T-helper 2 cell treated with Interferon-gamma antibody and Interleukin-4, amounts not matched to agents 5 μg/mL and 100 μg/mL, for 36 hours (primary cell): Measurements from ENCODE around the gene FOXP3.
"Not testable (repeated sequence)": the region's sequence is repeated elsewhere in the genome, so short reads cannot be mapped to it uniquely, and the experiment has no call there.

Experiments
- DNase-seq: peaks from one replicate; pipeline ENCODE4 v3.0.0; 2021; ENCODE audit warnings: low spot score
- H3K27ac Mint-ChIP-seq: one replicate; pipeline ENCODE4 v1.8.0; 2021; ENCODE audit warnings: mild to moderate bottlenecking, mixed read lengths
- H3K27me3 Mint-ChIP-seq: one replicate; pipeline ENCODE4 v1.8.0; 2021; ENCODE audit warnings: low read depth, mixed read lengths
- H3K36me3 Mint-ChIP-seq: one replicate; pipeline ENCODE4 v1.8.0; 2021; ENCODE audit warnings: low read depth, mixed read lengths
- H3K4me1 Mint-ChIP-seq: one replicate; pipeline ENCODE4 v1.8.0; 2021; ENCODE audit warnings: low read depth, mixed read lengths
- H3K4me3 Mint-ChIP-seq: one replicate; pipeline ENCODE4 v1.8.0; 2022; ENCODE audit warnings: mild to moderate bottlenecking, moderate library complexity, mixed read lengths
- H3K9me3 Mint-ChIP-seq: one replicate; pipeline ENCODE4 v1.8.0; 2021; ENCODE audit warnings: mixed read lengths

The FOXP3 gene, protein sequence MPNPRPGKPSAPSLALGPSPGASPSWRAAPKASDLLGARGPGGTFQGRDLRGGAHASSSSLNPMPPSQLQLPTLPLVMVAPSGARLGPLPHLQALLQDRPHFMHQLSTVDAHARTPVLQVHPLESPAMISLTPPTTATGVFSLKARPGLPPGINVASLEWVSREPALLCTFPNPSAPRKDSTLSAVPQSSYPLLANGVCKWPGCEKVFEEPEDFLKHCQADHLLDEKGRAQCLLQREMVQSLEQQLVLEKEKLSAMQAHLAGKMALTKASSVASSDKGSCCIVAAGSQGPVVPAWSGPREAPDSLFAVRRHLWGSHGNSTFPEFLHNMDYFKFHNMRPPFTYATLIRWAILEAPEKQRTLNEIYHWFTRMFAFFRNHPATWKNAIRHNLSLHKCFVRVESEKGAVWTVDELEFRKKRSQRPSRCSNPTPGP

DNA sequence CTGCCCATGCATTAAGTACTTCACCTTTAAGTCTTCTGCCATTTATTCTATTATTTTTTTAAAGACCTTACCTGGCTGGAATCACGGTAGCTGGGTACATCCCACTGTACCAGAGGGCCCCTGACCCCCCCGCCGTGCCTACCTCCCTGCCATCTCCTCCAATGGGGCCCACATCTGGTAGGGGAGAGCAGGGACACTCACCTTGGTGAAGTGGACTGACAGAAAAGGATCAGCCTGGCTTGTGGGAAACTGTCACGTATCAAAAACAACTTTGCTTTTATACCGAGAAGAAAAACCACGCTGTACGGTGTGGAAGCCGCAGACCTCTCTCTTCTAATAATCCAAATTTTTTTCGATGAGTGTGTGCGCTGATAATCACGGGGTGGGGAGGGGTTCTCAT lies at the start of gene FOXP3:
Gene FOXP3 (minus strand): TSS at position 251 of the 400 bp plus-strand sequence. CDS start 6,205 bp downstream, outside the sequence.
- no peak for DNase-seq
- Mint-ChIP-seq H3K4me3 (peak within 1 kb of the TSS; percentile 80), H3K36me3 (peaks cover 9% of the 10 kb centered on the region), H3K4me1 (peaks cover 31% of the 10 kb centered on the region), H3K27ac (peak within 1 kb of the TSS; percentile 62), H3K27me3 (no peaks in the 10 kb centered on the region), H3K9me3 (no peaks in the 10 kb centered on the region)

DNA sequence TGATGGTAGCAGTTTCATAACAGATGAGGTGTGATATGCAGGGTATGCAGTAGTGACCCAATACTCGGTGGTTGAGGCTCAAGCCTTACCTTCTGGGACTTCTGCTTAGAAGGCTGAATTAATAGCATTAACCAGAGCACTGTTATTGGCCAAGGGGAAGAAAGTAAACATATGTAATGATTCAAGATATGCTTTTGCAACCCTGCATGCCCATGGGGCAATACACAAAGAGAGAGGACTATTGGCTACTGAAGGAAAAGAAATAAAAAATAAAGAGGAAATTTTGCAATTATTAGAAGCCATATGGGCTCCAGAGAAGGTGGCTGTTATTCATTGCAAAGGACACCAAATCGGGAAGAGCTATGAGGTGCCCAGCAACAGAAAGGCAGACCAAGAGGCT lies 47.7 kb upstream of the FOXP3 start:
- H3K4me1 Mint-ChIP-seq, result peaks cover 16% of the 10 kb centered on the region
- no peak for DNase-seq
- no peak overlapping the region for H3K4me3 Mint-ChIP-seq
- no peaks in the 10 kb centered on the region for H3K27me3 Mint-ChIP-seq
- no peaks in the 10 kb centered on the region for H3K36me3 Mint-ChIP-seq
- no peak overlapping the region for H3K27ac Mint-ChIP-seq
- H3K9me3 Mint-ChIP-seq, result no peaks in the 10 kb centered on the region

DNA sequence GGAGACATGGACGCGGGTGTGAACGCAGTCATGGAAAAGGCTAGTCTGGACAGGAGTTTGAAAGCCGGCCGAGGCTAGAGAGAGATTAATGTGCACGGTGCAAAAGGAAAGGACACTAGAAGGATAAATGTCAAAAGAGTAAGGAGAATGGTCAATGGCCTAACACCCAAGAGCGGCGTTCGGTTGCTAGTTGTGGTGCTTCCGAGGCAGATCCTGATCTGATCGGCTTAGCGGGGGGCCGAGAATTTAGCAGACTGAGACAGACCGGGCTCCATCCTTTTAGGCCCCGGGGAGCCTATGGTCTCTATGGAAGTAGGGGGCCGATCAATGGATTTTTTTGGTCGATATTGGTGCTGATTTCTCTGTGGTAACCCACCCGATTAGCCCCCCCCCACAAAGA lies 45.9 kb upstream of the FOXP3 start:
- no peaks in the 10 kb centered on the region for H3K9me3 Mint-ChIP-seq
- H3K4me1 Mint-ChIP-seq, result peaks cover 16% of the 10 kb centered on the region
- DNase-seq, result no peak
- no peak overlapping the region for H3K4me3 Mint-ChIP-seq
- no peaks in the 10 kb centered on the region for H3K36me3 Mint-ChIP-seq
- H3K27ac Mint-ChIP-seq, result no peak overlapping the region
- no peaks in the 10 kb centered on the region for H3K27me3 Mint-ChIP-seq

DNA sequence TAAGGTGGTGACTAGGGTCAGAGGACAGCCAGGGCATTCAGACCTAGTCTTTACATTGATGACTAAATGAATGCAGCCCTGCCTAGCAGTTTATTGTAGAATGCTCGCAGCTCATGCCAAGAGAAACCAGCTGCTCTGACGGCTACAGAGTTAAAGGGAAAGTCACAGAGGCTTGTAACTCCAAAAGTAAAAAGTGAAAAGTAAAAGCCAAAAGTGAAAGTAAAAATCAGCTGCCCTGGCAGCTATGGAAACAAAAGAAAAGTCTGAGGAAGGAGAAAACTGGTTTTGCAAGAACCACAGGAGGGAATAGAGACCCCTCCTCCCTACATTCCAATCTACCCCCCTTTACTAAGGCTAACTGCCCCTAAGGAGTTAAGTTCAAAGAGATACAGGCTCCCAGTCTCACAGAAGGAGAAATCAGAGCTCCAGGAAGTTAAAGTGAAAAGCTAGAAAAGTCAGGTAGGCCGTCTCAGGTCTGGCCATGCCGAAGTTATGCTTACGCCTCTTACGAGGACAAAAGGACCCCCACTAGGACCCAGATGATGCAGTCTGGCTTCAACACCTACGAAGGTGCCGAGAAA lies 45.0 kb upstream of the FOXP3 start:
- no peak for DNase-seq

DNA sequence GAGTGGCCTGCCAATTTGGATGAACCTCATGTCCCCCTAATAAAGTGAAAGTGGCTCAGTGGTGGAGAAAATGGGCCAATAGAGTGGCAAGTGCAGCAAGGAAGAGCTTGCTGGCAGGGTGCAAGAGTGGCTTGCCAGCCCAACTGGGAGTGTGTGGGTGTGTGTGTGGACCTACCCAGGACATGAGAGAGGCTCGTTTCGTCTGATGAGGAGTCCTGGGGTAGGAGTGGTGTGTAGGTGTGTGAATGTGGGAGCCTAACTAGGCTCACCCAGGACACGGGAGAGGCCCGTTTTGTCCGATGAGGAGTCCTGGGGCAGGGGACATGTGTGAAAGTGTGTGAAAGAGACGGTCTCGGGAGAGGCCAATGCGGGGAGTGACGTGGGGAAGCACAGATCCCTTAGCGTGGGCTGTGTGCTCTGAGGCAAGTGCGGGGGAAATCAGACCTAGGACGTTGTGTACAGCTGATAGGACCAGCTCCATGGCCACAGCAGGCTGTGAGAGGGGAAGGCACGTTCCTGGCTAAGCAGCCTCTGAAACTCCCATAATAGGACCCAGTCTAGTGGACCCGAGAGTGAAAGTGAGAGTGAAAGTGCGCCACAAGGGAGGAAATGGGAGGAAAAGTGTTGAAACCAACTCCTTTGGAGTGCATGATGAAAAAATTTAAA lies 44.2 kb upstream of the FOXP3 start:
- peak; percentile 5 for DNase-seq
- H3K4me1 Mint-ChIP-seq, result peaks cover 16% of the 10 kb centered on the region
- no peaks in the 10 kb centered on the region for H3K27me3 Mint-ChIP-seq
- H3K4me3 Mint-ChIP-seq, result peak overlapping the region; percentile 78
- H3K36me3 Mint-ChIP-seq, result no peaks in the 10 kb centered on the region
- H3K9me3 Mint-ChIP-seq, result no peaks in the 10 kb centered on the region
- peak overlapping the region; percentile 83 for H3K27ac Mint-ChIP-seq

More for the DNA sequence above, 45.0 kb upstream of the FOXP3 start:
- H3K36me3 Mint-ChIP-seq, result no peaks in the 10 kb centered on the region
- peak overlapping the region; percentile 83 for H3K27ac Mint-ChIP-seq
- no peaks in the 10 kb centered on the region for H3K9me3 Mint-ChIP-seq
- H3K27me3 Mint-ChIP-seq, result no peaks in the 10 kb centered on the region
- peaks cover 16% of the 10 kb centered on the region for H3K4me1 Mint-ChIP-seq
- H3K4me3 Mint-ChIP-seq, result peak overlapping the region; percentile 78

DNA sequence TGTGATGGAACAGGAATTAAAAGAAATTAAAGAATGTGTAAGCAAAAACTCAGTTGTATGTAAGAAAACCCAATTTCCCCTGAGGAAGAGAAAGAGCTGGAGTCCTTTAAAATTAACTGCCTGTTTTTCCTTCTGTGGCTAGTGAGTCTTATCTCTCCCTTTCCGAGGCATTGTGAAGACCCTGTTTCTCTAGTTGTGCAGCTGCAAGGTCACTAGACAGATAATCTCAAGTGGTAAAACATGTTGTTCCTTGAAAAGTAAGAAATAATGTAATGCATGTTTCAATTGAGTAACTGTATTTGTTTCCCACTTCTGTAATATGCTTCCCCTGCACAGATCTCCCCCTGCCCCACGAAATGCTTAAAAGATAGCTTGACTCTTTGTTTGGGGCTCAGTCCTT lies 43.3 kb upstream of the FOXP3 start:
- H3K27ac Mint-ChIP-seq, result not testable (repeated sequence)

DNA sequence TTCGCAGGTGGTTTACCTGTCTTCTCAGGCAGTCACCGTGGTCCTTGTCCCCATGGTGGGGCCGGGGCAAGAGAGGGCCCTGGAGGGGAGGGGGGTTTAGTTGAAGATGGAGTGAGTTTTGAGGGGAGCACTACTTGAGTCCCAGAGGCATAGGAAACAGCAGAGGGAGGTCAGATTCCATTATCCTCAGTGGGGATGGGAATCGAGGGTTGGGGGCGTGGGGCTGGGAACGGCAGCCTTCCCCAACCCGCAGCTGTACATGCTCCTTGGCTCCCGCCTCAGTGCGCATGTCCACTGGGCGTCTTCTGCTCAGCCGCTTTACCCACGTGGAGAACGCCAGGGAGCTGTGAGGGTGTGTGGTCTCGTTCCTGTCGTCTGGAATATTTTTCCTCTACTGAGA lies 38.8 kb upstream of the FOXP3 start, which contains the start of gene GAGE10:
Gene GAGE10 (plus strand): TSS at position 301 of the 400 bp plus-strand sequence. CDS start 1,214 bp downstream, outside the sequence.
- Mint-ChIP-seq H3K4me3 (no peak within 1 kb of the TSS), H3K36me3 (no peaks in the 10 kb centered on the region), H3K27me3 (no peaks in the 10 kb centered on the region), H3K27ac (no peak within 1 kb of the TSS), H3K4me1 (peaks cover 2% of the 10 kb centered on the region), H3K9me3 (no peaks in the 10 kb centered on the region)
- DNase-seq, result no peak

More for the DNA sequence above, 43.3 kb upstream of the FOXP3 start:
- DNase-seq, H3K36me3 Mint-ChIP-seq, H3K27me3 Mint-ChIP-seq, H3K4me3 Mint-ChIP-seq, H3K9me3 Mint-ChIP-seq: not testable (repeated sequence)
- peaks cover 16% of the 10 kb centered on the region for H3K4me1 Mint-ChIP-seq

DNA sequence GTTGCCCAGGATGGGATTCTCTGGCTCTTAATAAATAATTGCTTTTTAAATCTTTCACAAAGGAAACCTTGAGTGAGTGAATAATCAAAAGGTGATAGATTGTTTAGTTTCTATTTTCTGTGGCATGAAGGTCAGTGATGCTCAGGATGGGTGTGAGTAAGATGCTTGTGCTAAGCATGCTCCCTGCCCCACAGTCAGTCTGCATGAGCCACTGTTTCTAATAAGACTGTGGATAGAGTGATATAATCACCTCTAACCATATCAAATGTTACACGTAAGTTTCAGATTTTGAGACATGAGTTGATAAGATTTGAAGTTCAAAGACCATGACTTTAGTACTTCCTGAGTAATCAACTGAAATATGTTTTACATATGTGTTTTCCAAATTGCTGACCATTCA lies 36.2 kb upstream of the FOXP3 start:
- Mint-ChIP-seq H3K27ac (no peak overlapping the region), H3K4me3 (no peak overlapping the region), H3K4me1 (peaks cover 6% of the 10 kb centered on the region), H3K36me3 (no peaks in the 10 kb centered on the region), H3K27me3 (no peaks in the 10 kb centered on the region), H3K9me3 (no peaks in the 10 kb centered on the region)
- no peak for DNase-seq

DNA sequence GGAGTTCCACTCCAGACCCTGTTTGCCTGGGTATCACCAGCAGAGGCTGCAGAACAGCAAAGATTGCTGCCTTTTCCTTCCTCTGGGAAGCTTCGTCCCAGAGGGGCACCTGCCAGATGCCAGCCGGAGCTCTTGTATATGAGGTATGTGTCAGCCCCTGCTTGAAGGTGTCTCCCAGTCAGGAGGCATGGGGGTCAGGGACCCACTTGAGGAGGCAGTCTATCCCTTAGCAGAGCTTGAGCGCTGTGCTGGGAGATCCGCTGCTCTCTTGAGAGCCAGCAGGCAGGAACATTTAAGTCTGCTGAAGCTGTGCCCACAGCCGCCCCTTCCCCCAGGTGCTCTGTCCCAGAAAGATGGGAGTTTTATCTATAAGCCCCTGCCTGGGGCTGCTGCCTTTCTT lies 34.8 kb upstream of the FOXP3 start:
- not testable (repeated sequence) for H3K9me3 Mint-ChIP-seq, H3K4me3 Mint-ChIP-seq, H3K4me1 Mint-ChIP-seq, H3K27me3 Mint-ChIP-seq, DNase-seq, H3K36me3 Mint-ChIP-seq, H3K27ac Mint-ChIP-seq

DNA sequence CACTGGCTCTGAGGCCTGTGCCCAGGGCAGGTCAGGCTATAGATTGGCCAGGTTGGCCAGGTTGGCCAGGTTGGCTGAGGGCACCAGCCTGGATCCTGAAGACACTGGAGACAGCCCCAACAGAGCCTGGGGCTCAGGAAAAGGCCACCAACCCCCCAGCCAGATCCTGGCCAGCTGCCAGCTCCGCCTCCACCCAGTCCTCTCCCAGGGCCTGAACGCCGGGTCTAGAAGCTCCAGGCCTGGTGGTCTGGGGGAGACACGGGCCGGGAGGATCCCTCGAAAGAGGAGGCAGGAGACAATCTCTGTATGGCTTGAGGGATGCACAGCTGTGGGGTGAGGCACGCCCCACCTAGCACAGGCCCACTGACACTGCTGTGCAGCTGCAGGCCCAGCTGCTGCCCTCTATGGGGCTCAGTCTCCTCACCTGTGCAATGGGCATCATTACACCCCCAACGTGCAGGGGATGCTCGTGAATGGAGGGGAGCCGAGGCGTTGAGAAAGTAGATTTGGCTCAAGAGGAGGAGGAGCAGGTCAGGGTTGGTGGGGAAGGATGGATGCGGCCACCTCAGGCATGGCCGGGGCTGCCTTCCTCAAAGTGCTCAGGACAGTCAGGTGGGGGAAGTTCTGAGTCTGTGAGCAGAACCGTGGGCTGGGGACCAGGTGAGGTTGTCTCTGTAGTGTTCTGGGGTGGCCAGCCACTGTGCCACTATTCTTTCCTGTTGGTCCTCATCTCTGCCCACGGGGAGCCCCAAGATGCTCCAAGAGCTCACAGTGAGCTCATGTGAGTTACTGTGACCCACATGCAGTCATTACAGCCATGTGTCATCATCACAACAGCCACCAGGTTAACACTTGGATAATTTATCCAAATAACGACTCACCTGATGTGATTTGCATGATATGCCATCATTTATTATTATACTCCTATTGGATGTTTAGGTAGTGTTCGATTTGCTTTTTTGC lies 28.2 kb upstream of the FOXP3 start:
- H3K4me1 Mint-ChIP-seq, result peaks cover 19% of the 10 kb centered on the region
- H3K36me3 Mint-ChIP-seq, result peaks cover 7% of the 10 kb centered on the region
- no peak overlapping the region for H3K27ac Mint-ChIP-seq
- no peaks in the 10 kb centered on the region for H3K27me3 Mint-ChIP-seq
- H3K4me3 Mint-ChIP-seq, result no peak overlapping the region
- no peak for DNase-seq
- no peaks in the 10 kb centered on the region for H3K9me3 Mint-ChIP-seq

DNA sequence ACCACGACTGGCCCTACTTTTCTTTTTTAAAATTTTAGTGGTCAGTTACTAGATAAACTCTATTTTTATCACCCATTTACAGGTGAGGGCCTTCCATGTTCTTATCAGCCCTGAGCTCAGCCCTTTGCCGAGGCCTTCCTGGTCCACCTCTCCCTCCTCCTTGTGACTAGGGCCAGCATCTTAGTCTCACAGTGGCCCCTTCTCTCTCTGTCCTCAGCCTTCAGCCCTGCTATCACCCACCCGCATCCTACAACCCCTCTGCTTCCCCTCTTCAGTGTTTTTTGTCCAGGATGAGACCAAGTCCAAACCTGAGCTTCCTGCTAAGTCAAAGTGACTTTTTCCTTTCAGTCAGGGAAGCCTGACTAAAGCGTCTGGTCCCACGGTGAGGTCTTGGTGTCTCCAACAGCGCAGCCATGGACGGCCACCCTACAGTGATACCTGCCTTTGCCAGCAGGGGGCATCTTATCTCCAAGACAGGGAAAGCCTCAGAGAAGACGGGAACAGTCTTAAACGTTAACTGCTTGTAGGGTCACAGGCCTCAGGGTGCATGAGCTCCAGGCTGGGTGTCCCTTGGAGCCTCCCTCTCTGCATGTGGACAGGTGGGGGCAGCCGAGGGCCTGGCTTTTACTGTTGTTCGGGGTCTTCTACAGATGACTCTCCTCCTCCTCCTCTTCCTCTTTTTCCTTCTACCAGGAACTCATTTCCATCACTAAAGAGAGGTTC lies 27.3 kb upstream of the FOXP3 start:
- peaks cover 25% of the 10 kb centered on the region for H3K4me1 Mint-ChIP-seq

DNA sequence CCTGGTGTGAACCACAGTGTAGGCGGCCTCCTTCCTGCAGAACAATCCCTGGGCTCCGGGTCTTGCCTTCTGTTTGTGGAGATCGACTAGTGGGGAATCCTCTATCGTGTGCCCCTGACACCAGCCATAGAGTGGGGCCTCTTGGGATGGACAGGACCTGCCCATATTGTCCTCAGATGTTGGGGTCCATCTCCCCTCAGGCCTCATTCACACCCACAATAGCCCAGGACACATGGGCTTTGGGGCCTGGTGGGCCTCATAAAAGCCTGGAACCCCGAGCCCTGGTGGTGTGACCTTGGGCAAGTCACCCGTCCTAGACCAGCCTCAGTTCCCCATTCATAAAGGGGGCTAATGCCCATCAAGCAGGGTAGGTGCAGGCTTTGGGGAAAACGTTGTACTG lies 25.7 kb upstream of the FOXP3 start:
- Mint-ChIP-seq H3K4me1 (peaks cover 19% of the 10 kb centered on the region), H3K4me3 (no peak overlapping the region), H3K27ac (no peak overlapping the region), H3K27me3 (no peaks in the 10 kb centered on the region), H3K36me3 (peaks cover 15% of the 10 kb centered on the region), H3K9me3 (no peaks in the 10 kb centered on the region)
- DNase-seq, result no peak

More for the DNA sequence above, 27.3 kb upstream of the FOXP3 start:
- Mint-ChIP-seq H3K36me3 (peaks cover 14% of the 10 kb centered on the region), H3K27me3 (no peaks in the 10 kb centered on the region), H3K27ac (no peak overlapping the region), H3K9me3 (no peaks in the 10 kb centered on the region), H3K4me3 (no peak overlapping the region)
- no peak for DNase-seq

DNA sequence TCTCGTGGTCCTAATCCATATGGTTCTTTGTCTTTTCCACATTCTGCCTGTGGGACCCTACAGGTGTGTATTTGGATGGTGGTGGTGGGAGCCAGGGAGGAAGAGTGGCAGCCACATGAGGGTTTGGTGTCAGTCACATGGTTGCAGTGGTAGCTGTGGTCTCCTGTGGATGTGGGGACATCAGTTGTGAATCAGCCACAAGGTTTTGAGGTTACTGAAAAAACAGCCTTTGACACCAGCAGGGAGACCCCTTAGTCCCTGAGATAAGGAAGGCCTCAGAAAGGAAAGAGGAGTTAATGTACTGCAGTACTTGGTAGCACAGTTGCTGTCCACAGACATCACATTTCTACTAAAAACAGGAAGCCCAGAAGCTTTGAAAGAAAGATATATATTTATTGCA lies 23.2 kb upstream of the FOXP3 start:
- peaks cover 22% of the 10 kb centered on the region for H3K36me3 Mint-ChIP-seq
- H3K4me3 Mint-ChIP-seq, result no peak overlapping the region
- H3K4me1 Mint-ChIP-seq, result peaks cover 20% of the 10 kb centered on the region
- H3K27me3 Mint-ChIP-seq, result no peaks in the 10 kb centered on the region
- DNase-seq, result no peak
- H3K27ac Mint-ChIP-seq, result peak overlapping the region; percentile 31
- no peaks in the 10 kb centered on the region for H3K9me3 Mint-ChIP-seq
